Neuronal stem cell (in vitro differentiated cells): Measurements from ENCODE around the gene NFASC.

Experiments used
- DNase-seq: peaks from one replicate; pipeline ENCODE4 v3.0.0-alpha.2; 2013; ENCODE audit warnings: low spot score
- H2AFZ ChIP-seq: one replicate; pipeline ENCODE4 v1.6.1; 2013; ENCODE audit warnings: mild to moderate bottlenecking, low read length, inconsistent platforms
- H2AK5ac ChIP-seq: 2 replicates; pipeline ENCODE4 v1.6.1; 2013; ENCODE audit warnings: low read depth, mild to moderate bottlenecking, inconsistent platforms, low read length, moderate library complexity, mixed read lengths
- H2BK120ac ChIP-seq: 2 replicates; pipeline ENCODE4 v1.6.1; 2013; ENCODE audit warnings: low read depth, mild to moderate bottlenecking, inconsistent platforms, low read length, moderate library complexity, mixed read lengths
- H2BK12ac ChIP-seq: one replicate; pipeline ENCODE4 v1.6.1; 2013; ENCODE audit warnings: low read length, inconsistent platforms
- H2BK15ac ChIP-seq: 2 replicates; pipeline ENCODE4 v1.6.1; 2013; ENCODE audit warnings: mild to moderate bottlenecking, low read length, inconsistent platforms, mixed read lengths
- H2BK5ac ChIP-seq: one replicate; pipeline ENCODE4 v1.6.1; 2013; ENCODE audit warnings: inconsistent platforms, mild to moderate bottlenecking, low read length, moderate library complexity
- H3K14ac ChIP-seq: one replicate; pipeline ENCODE4 v1.6.1; 2013; ENCODE audit warnings: low read length, inconsistent platforms
- H3K18ac ChIP-seq: 2 replicates; pipeline ENCODE4 v1.6.1; 2013; ENCODE audit warnings: low read length, inconsistent platforms
- H3K23ac ChIP-seq: 2 replicates; pipeline ENCODE4 v1.6.1; 2013; ENCODE audit warnings: low read depth, mild to moderate bottlenecking, mixed read lengths, low read length, inconsistent platforms; ENCODE audit not compliant: poor library complexity
- H3K27ac ChIP-seq: replicated peaks from 3 replicates; pipeline ENCODE4 v1.5.1; 2013; ENCODE audit warnings: low read length, inconsistent platforms
- H3K27me3 ChIP-seq, 3 experiments: 2 replicates each; pipeline ENCODE4 v1.6.1; 2013; ENCODE audit warnings: low read length in 3 of 3, mild to moderate bottlenecking in 2 of 3, inconsistent platforms in 1 of 3, low read depth in 1 of 3, mixed read lengths in 1 of 3, moderate library complexity in 1 of 3; ENCODE audit not compliant: control insufficient read depth in 3 of 3, insufficient read depth in 3 of 3
- H3K36me3 ChIP-seq, 2 donors: replicated peaks in 1 of 2; 2 replicates each; pipeline ENCODE4 v1.6.1; 2013; ENCODE audit warnings: low read length in 2 of 2; ENCODE audit not compliant: control insufficient read depth in 2 of 2, insufficient read depth in 2 of 2
- H3K4ac ChIP-seq: 2 replicates; pipeline ENCODE4 v1.6.1; 2013; ENCODE audit warnings: inconsistent platforms, mild to moderate bottlenecking, low read length, moderate library complexity
- H3K4me1 ChIP-seq, 2 donors: 1 replicate in 1 of 2; 2 replicates in 1 of 2; pipeline ENCODE4 v1.6.1; 2013; ENCODE audit warnings: low read length in 2 of 2, low read depth in 1 of 2; ENCODE audit not compliant: control insufficient read depth in 2 of 2, insufficient read depth in 1 of 2
- H3K4me2 ChIP-seq: one replicate; pipeline ENCODE4 v1.6.1; 2013; ENCODE audit warnings: mild to moderate bottlenecking, low read length, inconsistent platforms; ENCODE audit not compliant: insufficient read depth, poor library complexity, severe bottlenecking
- H3K4me3 ChIP-seq, 2 donors: 2 replicates each; pipeline ENCODE4 v1.5.1; 2013; ENCODE audit warnings: low read length in 2 of 2, mild to moderate bottlenecking in 2 of 2, inconsistent platforms in 1 of 2, moderate library complexity in 1 of 2
- H3K79me1 ChIP-seq: one replicate; pipeline ENCODE4 v1.6.1; 2013; ENCODE audit warnings: low read depth, mild to moderate bottlenecking, inconsistent platforms, low read length, moderate library complexity
- H3K9ac ChIP-seq: one replicate; pipeline ENCODE4 v1.6.1; 2013; ENCODE audit warnings: mild to moderate bottlenecking, low read depth, low read length, inconsistent platforms; ENCODE audit not compliant: poor library complexity
- H3K9me3 ChIP-seq, 2 donors: replicated peaks in 1 of 2; 2 replicates each; pipeline versions ENCODE3 to v1.6.1; 2013; ENCODE audit warnings: low read length in 2 of 2, mild to moderate bottlenecking in 2 of 2, inconsistent platforms in 1 of 2, low read depth in 1 of 2, mixed read lengths in 1 of 2, moderate library complexity in 1 of 2; ENCODE audit not compliant: control insufficient read depth in 2 of 2, insufficient read depth in 1 of 2
- H4K8ac ChIP-seq: one replicate; pipeline ENCODE4 v1.6.1; 2013; ENCODE audit warnings: low read depth, mild to moderate bottlenecking, inconsistent platforms, low read length, moderate library complexity
- H4K91ac ChIP-seq: one replicate; pipeline ENCODE4 v1.6.1; 2013; ENCODE audit warnings: low read length, low read depth, mild to moderate bottlenecking, inconsistent platforms; ENCODE audit not compliant: poor library complexity
- WGBS, 2 donors: extraction: QIAGEN DNeasy Blood & Tissue Kit; methylation state at CpG; one replicate each; pipeline ENCODE4 v1.1.7; 2013; ENCODE audit warnings: missing lambda C conversion rate in 2 of 2, mixed read lengths in 1 of 2; ENCODE audit not compliant: insufficient read length in 2 of 2, insufficient replicate concordance in 1 of 2; ENCODE audit errors: extremely low coverage in 2 of 2; 5-methylcytosine and 5-hydroxymethylcytosine counted together

NFASC gene

DNA sequence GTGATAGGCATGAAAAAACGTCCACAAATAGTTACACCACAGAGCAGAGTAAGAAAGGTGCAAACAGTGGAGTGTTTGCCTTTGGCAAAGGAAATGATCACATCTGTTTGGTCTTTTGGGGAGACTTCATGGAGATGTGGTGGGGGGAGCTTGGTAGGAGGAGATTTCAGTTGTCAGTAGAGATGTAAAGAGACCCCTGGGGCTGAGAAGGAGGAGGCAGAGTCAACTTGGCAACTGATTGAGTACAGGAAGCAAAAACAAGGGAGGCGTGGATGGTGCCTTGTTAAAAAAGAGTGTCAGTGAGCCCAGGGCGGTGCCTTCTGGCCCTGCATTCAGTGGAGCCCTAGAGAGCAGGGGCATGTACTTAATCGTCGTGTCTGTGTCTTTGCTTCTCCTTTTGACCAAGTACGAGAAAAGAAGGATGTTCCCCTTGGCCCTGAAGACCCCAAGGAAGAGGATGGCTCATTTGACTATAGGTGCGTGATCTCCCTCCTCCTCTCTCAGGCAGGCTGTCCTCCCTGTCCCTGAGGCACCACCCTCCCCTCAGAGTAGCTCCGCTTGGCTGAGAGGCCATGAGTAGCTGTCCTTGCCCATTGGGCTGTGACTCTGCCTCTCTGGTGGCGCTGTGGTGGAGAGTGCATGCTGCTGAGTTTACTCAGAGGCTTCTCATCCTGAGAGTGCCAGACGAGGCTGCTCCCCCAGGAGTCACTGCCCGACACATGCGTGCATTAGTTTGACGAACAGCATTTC, 141.9 kb downstream of the NFASC start:
- H4K91ac ChIP-seq, result no peak overlapping the region
- peak overlapping the region; percentile 29 for H2BK120ac ChIP-seq
- H3K4me3 ChIP-seq, result no peak overlapping the region
- H3K4ac ChIP-seq, result no peak overlapping the region
- H2BK5ac ChIP-seq, result no peak overlapping the region
- H3K4me2 ChIP-seq, result no peak overlapping the region
- no peaks in the 10 kb centered on the region for H3K79me1 ChIP-seq
- no CpG with 5 or more reads among the region's 13 CpGs for WGBS, 2 donors
- no peak overlapping the region for H3K14ac ChIP-seq
- no peak overlapping the region for H4K8ac ChIP-seq
- H3K27me3 ChIP-seq, result peaks cover 0 to 25% (median 0%) of the 10 kb centered on the region in 3 experiments
- peak overlapping the region; percentile 63 for H3K18ac ChIP-seq
- no peak overlapping the region for H3K27ac ChIP-seq
- no peak overlapping the region for H2AFZ ChIP-seq
- H2AK5ac ChIP-seq, result peak overlapping the region; percentile 24
- H2BK15ac ChIP-seq, result peak overlapping the region; percentile 50
- peak overlapping the region; percentile 47 for H2BK12ac ChIP-seq
- H3K23ac ChIP-seq, result peak overlapping the region; percentile 22
- H3K36me3 ChIP-seq, result no peaks in the 10 kb centered on the region
- peaks cover 16 to 27% of the 10 kb centered on the region in 2 donors for H3K4me1 ChIP-seq
- H3K9me3 ChIP-seq, result no peaks in the 10 kb centered on the region
- no peak for DNase-seq
- H3K9ac ChIP-seq, result no peak overlapping the region

DNA sequence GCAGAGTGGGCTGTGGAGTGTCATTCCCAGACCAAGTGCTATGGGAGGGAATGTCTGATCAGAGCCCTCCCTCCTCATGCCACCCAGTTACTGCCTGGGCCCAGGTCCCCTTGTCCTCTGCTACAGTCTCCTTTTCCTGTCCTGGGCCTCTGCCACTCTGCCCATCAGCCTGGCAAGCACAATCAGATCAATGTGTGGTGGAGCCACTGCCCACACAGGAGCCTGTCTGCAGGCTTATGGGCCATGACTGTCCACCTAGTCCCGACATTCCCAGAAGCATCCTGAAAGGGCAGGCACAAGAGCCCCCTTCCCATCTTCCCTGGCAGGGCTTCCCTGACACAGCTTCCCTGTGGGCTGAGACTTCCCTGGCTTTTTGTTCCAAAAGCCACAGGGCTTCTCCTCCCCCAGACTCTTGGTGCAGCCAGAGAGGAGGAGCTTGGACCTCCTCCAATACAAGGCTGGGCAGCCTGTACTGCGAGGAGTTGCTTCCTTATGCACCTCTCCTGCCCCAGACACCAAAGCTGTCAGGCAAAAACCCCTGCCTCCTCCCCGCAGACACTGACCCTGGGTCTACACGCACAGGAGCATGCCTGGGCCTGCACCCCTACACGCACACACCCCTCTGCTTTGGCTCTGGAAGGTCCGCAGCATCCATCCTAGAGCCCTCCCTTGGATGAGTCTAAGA, 143.2 kb downstream of the NFASC start:
- Histone ChIP-seq H2AK5ac (peak overlapping the region; percentile 10), H3K9me3 (no peaks in the 10 kb centered on the region), H3K14ac (no peak overlapping the region), H2BK12ac (no peak overlapping the region), H3K36me3 (no peaks in the 10 kb centered on the region), H3K4me1 (peaks cover 16 to 27% of the 10 kb centered on the region in 2 donors), H2AFZ (peak overlapping the region; percentile 55), H3K4me3 (no peak overlapping the region), H4K8ac (no peak overlapping the region), H3K9ac (no peak overlapping the region), H3K79me1 (no peaks in the 10 kb centered on the region), H3K4ac (no peak overlapping the region), H2BK5ac (peak overlapping the region; percentile 10), H3K4me2 (no peak overlapping the region), H4K91ac (no peak overlapping the region), H3K18ac (peak overlapping the region; percentile 93), H2BK120ac (peak overlapping the region; percentile 29), H2BK15ac (peak overlapping the region; percentile 50), H3K27ac (no peak overlapping the region), H3K27me3 (peaks cover 0 to 27% (median 0%) of the 10 kb centered on the region in 3 experiments), H3K23ac (peak overlapping the region; percentile 22)
- DNase-seq, result no peak
- no CpG with 5 or more reads among the region's 6 CpGs for WGBS, 2 donors

DNA sequence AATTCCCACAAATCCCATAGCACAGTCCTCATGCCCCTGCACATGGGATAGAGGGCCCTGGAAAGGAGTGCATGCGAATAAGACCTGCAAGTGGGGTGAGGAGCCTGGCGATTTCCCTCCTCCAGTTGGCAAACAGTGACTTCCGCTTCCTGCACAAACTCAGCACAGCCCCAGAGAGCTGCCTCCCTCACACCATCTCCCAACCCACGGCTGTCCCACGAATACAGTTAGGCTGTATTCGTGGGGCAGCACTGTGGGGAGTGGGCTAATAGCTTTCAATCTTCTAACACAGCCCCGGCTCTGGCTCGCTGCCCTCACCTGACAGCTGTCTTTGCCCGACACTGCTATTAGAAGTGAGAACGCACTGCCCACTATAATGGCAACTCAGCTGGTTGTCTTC, 144.1 kb downstream of the NFASC start:
- H3K27me3 ChIP-seq, result peaks cover 0 to 29% (median 0%) of the 10 kb centered on the region in 3 experiments
- H3K23ac ChIP-seq, result no peak overlapping the region
- H4K8ac ChIP-seq, result no peak overlapping the region
- H3K4me2 ChIP-seq, result no peak overlapping the region
- no peak overlapping the region for H2AFZ ChIP-seq
- peak overlapping the region; percentile 1 for H3K9ac ChIP-seq
- H3K4me3 ChIP-seq, result no peak overlapping the region
- peak overlapping the region; percentile 77 for H2AK5ac ChIP-seq
- no peaks in the 10 kb centered on the region for H3K79me1 ChIP-seq
- H3K4ac ChIP-seq, result no peak overlapping the region
- H3K9me3 ChIP-seq, result no peaks in the 10 kb centered on the region
- peak overlapping the region; percentile 26 for H3K14ac ChIP-seq
- no peak overlapping the region for H2BK5ac ChIP-seq
- no peaks in the 10 kb centered on the region for H3K36me3 ChIP-seq
- H4K91ac ChIP-seq, result no peak overlapping the region
- H3K27ac ChIP-seq, result no peak overlapping the region
- peak overlapping the region; percentile 91 for H2BK12ac ChIP-seq
- peak overlapping the region; percentile 59 for H2BK15ac ChIP-seq
- no peak for DNase-seq
- WGBS, 2 donors, result no CpG with 5 or more reads among the region's 10 CpGs
- peaks cover 16 to 23% of the 10 kb centered on the region in 2 donors for H3K4me1 ChIP-seq
- H2BK120ac ChIP-seq, result no peak overlapping the region
- peak overlapping the region; percentile 78 for H3K18ac ChIP-seq

DNA sequence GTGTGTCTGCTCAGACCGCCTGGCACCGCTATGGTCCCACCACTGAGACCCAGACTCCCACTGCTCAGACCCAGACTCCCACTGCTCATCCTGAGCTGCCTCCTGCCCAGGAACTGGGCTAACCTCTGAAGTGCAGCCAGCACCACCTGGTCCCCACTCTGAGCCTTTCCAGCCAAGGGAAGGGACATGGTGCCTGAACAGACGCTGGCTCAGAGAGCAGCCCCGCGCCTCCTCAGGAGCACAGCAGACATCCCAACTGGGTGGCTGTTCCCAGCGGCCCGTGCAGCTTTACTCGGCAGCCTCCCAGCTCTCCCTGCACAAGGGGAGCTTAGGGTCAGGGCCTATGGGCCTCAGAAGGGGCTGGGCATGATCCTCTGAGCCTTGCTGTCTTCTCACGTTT, 144.6 kb downstream of the NFASC start:
- peaks cover 16 to 23% of the 10 kb centered on the region in 2 donors for H3K4me1 ChIP-seq
- no peak overlapping the region for H3K14ac ChIP-seq
- H2AK5ac ChIP-seq, result peak overlapping the region; percentile 77
- H2BK120ac ChIP-seq, result no peak overlapping the region
- peak overlapping the region; percentile 81 for H2BK15ac ChIP-seq
- no peaks in the 10 kb centered on the region for H3K36me3 ChIP-seq
- no peak overlapping the region for H2AFZ ChIP-seq
- H3K18ac ChIP-seq, result peak overlapping the region; percentile 85
- H2BK12ac ChIP-seq, result peak overlapping the region; percentile 23
- no peak overlapping the region for H3K4me2 ChIP-seq
- no peak overlapping the region for H3K23ac ChIP-seq
- H3K9ac ChIP-seq, result peak overlapping the region; percentile 9
- no peak overlapping the region for H4K8ac ChIP-seq
- no peak for DNase-seq
- no peak overlapping the region for H3K4me3 ChIP-seq
- no peaks in the 10 kb centered on the region for H3K9me3 ChIP-seq
- no CpG with 5 or more reads among the region's 9 CpGs for WGBS, 2 donors
- H4K91ac ChIP-seq, result no peak overlapping the region
- H3K27me3 ChIP-seq, result peaks cover 0 to 34% (median 0%) of the 10 kb centered on the region in 3 experiments
- H3K79me1 ChIP-seq, result no peaks in the 10 kb centered on the region
- no peak overlapping the region for H2BK5ac ChIP-seq
- H3K4ac ChIP-seq, result no peak overlapping the region
- H3K27ac ChIP-seq, result no peak overlapping the region
